Upper lobe of left lung (tissue), 4 donors: ENCODE data around the gene CTSF.

Experiments
- CTCF ChIP-seq, 6 experiments: fragments of 450-650 bp in 4 of 6; fragments of 200-600 bp in 2 of 6; sonication (generic) in 2 of 6; IDR thresholded peaks; one replicate each; pipeline ENCODE4 v1.5.1; 2016 to 2019; ENCODE audit warnings: antibody characterized with exemption in 6 of 6
- EP300 ChIP-seq, 4 donors: sonication (generic); formaldehyde crosslinking; IDR thresholded peaks; one replicate each; pipeline ENCODE4 v1.5.1; 2017; ENCODE audit warnings: antibody characterized with exemption in 4 of 4, control low read depth in 2 of 4
- POLR2A ChIP-seq, 4 donors: fragments of 450-650 bp; IDR thresholded peaks; one replicate each; pipeline ENCODE4 v1.5.1; 2016 to 2017; ENCODE audit warnings: antibody characterized with exemption in 4 of 4, mild to moderate bottlenecking in 2 of 4
- POLR2AphosphoS5 ChIP-seq, 2 donors: sonication (generic); formaldehyde crosslinking; IDR thresholded peaks; one replicate each; pipeline ENCODE4 v1.5.1; 2017; ENCODE audit warnings: antibody characterized with exemption in 2 of 2

- no peak for TF ChIP-seq POLR2AphosphoS5 (IDR thresholded peaks at IDR 0.05)
- no peak for TF ChIP-seq POLR2A (IDR thresholded peaks at IDR 0.05)
- no peak for TF ChIP-seq CTCF (IDR thresholded peaks at IDR 0.05)
- no peak for TF ChIP-seq EP300 (IDR thresholded peaks at IDR 0.05)
Measured at GRCh38 chr11:66609721-66610617, 41.6 kb upstream of the CTSF start.
